ENCODE data around the gene TTC33.

Gene TTC33

GRCh38 chr5:40494631-40495236 lies 261.0 kb downstream of the TTC33 start:
- Histone ChIP-seq H3K4me3 (no peak overlapping the region), H3K36me3 (no peaks in the 10 kb centered on the region), H3K9me3 (no peaks in the 10 kb centered on the region), H3K4me1 (no peaks in the 10 kb centered on the region), H3K27me3 (no peaks in the 10 kb centered on the region), H3K27ac (no peak overlapping the region)
- no peak for DNase-seq
- intact Hi-C loops (cut with DNase I; ENCODE audit: low total_unique reads) = no loop called here
- TF ChIP-seq CTCF (IDR thresholded peaks at IDR 0.05) = no peak

- no peaks in the 10 kb centered on the region for H3K36me3 ChIP-seq
- peaks cover 0 to 2% (median 0%) of the 10 kb centered on the region in 4 donors for H3K4me1 ChIP-seq
- no peak for DNase-seq
- H3K27me3 ChIP-seq = no peaks in the 10 kb centered on the region
- H3K9me3 ChIP-seq = no peaks in the 10 kb centered on the region
- intact Hi-C loops (cut with DNase I; ENCODE audit: low total_unique reads) = no loop called here
- H3K4me3 ChIP-seq = no peak overlapping the region
- no peak overlapping the region for H3K27ac ChIP-seq
- TF ChIP-seq CTCF (IDR thresholded peaks at IDR 0.05) = no peak
Measured at GRCh38 chr5:40492056-40492455, 263.7 kb downstream of the TTC33 start.

DNA sequence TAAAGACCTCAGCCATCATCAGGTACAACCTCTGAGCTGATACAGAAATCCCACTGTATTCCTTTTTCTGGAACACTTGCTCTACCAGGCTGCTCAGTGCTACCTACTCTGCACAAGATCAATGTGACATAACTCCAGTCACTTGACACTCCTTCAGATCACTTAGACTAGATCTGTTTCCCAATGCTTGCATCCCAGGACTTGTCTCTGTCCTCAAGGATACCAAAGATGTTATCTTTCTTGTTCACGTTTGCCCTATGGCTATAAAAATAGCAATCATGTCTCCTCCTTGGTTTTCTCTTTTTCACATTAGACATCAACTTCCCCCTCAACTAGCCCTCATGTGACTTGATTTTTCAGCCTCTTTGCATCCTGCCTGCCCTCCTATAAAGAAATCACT lies 264.1 kb downstream of the TTC33 start:
- H3K27ac ChIP-seq = no peak overlapping the region
- H3K4me1 ChIP-seq = peaks cover 0 to 6% (median 0%) of the 10 kb centered on the region in 4 donors
- no peaks in the 10 kb centered on the region for H3K36me3 ChIP-seq
- no peaks in the 10 kb centered on the region for H3K9me3 ChIP-seq
- H3K27me3 ChIP-seq = no peaks in the 10 kb centered on the region
- no peak overlapping the region for H3K4me3 ChIP-seq
- DNase-seq = no peak
- TF ChIP-seq CTCF (IDR thresholded peaks at IDR 0.05) = no peak
- intact Hi-C loops (cut with DNase I; ENCODE audit: low total_unique reads) = no loop called here

- no peak for DNase-seq
- Histone ChIP-seq H3K4me3 (no peak overlapping the region), H3K27ac (no peak overlapping the region), H3K9me3 (no peaks in the 10 kb centered on the region), H3K4me1 (peaks cover 0 to 9% (median 0%) of the 10 kb centered on the region in 4 donors), H3K27me3 (no peaks in the 10 kb centered on the region), H3K36me3 (no peaks in the 10 kb centered on the region)
- intact Hi-C loops (cut with DNase I; ENCODE audit: low total_unique reads) = no loop called here
- TF ChIP-seq CTCF (IDR thresholded peaks at IDR 0.05) = no peak
Measured at GRCh38 chr5:40490464-40491111, 265.2 kb downstream of the TTC33 start.

- no peaks in the 10 kb centered on the region for H3K36me3 ChIP-seq
- no peak overlapping the region for H3K27ac ChIP-seq
- TF ChIP-seq CTCF (IDR thresholded peaks at IDR 0.05) = no peak
- H3K4me3 ChIP-seq = no peak overlapping the region
- H3K4me1 ChIP-seq = peaks cover 0 to 9% (median 0%) of the 10 kb centered on the region in 4 donors
- no peaks in the 10 kb centered on the region for H3K27me3 ChIP-seq
- intact Hi-C loops (cut with DNase I; ENCODE audit: low total_unique reads) = no loop called here
- H3K9me3 ChIP-seq = no peaks in the 10 kb centered on the region
- DNase-seq = no peak
Measured at GRCh38 chr5:40489421-40489820, 266.3 kb downstream of the TTC33 start.

Data from tibial artery (tissue), 4 donors.